HepG2 (cell line): Measurements from ENCODE around the gene ZBTB7B. TPM values are rescaled to one million over a fixed set of nuclear protein-coding genes. Genes with fewer than 3 reads are reported as not detected.
A peak's percentile ranks its signal among the peaks of the same experiment; 100 is the strongest.

Source experiments
- ADNP ChIP-seq: sonication (generic); formaldehyde crosslinking; IDR thresholded peaks from 2 replicates; pipeline ENCODE4 v1.4.0; 2020; ENCODE audit warnings: missing genetic modification reagents
- FOXA1 ChIP-seq, 2 experiments: fragments of 450-650 bp in 1 of 2; sonication (generic) in 1 of 2; formaldehyde crosslinking in 1 of 2; IDR thresholded peaks; 2 replicates each; pipeline versions ENCODE4 v1.4.0 to v1.6.1; 2016 to 2020; ENCODE audit warnings: missing genetic modification reagents in 1 of 2
- HES4 ChIP-seq: sonication (generic); formaldehyde crosslinking; IDR thresholded peaks from 2 replicates; pipeline ENCODE4 v1.9.0; 2021; ENCODE audit warnings: mild to moderate bottlenecking, missing genetic modification reagents, borderline replicate concordance
- HNRNPK ChIP-seq: fragments of 200-400 bp; formaldehyde crosslinking; IDR thresholded peaks from 2 replicates; pipeline ENCODE4 v1.6.1; 2018; ENCODE audit warnings: low read length, low read depth, moderate library complexity, mild to moderate bottlenecking; ENCODE audit not compliant: poor library complexity, severe bottlenecking
- HOXA3 ChIP-seq: sonication (generic); formaldehyde crosslinking; IDR thresholded peaks from 2 replicates; pipeline ENCODE4 v1.5.0; 2020; ENCODE audit warnings: missing genetic modification reagents
- MXI1 ChIP-seq: IDR thresholded peaks from 3 replicates; pipeline ENCODE4 v1.6.1; 2012; ENCODE audit warnings: low read depth, low read length, inconsistent platforms, borderline replicate concordance
- NFATC3 ChIP-seq: sonication (generic); formaldehyde crosslinking; IDR thresholded peaks from 2 replicates; pipeline ENCODE4 v1.5.1; 2020; ENCODE audit warnings: mild to moderate bottlenecking, missing genetic modification reagents
- SAP130 ChIP-seq: IDR thresholded peaks from 2 replicates; pipeline ENCODE4 v1.6.1; 2016; ENCODE audit warnings: low read depth
- SMARCE1 ChIP-seq: fragments of 450-650 bp; IDR thresholded peaks from 2 replicates; pipeline ENCODE4 v1.6.1; 2017; ENCODE audit warnings: borderline replicate concordance
- ZNF382 ChIP-seq: sonication (generic); formaldehyde crosslinking; IDR thresholded peaks from 2 replicates; pipeline ENCODE4 v1.5.0; 2020; ENCODE audit warnings: missing genetic modification reagents, mild to moderate bottlenecking, borderline replicate concordance
- ZNF674 ChIP-seq: sonication (generic); formaldehyde crosslinking; IDR thresholded peaks from 2 replicates; pipeline ENCODE4 v1.5.0; 2020; ENCODE audit warnings: low read depth, mild to moderate bottlenecking, missing genetic modification reagents
- ZNF75D ChIP-seq: sonication (generic); formaldehyde crosslinking; IDR thresholded peaks from 2 replicates; pipeline ENCODE4 v1.8.1; 2023; ENCODE audit warnings: missing genetic modification reagents, mild to moderate bottlenecking, borderline replicate concordance
- ZNF777 ChIP-seq: sonication (generic); formaldehyde crosslinking; IDR thresholded peaks from 2 replicates; pipeline ENCODE4 v1.4.0; 2020; ENCODE audit warnings: missing genetic modification reagents
- polyA plus RNA-seq, 8 experiments: library from polyadenylated mRNA; depleted of rRNA in 3 of 8; stranded (reverse) in 7 of 8; unstranded in 1 of 8; fragments of >200 nt; fragmentation: Illumina TruSeq in 4 of 8; extraction: Trizol in 4 of 8; gene quantifications; 2 replicates each; pipeline versions ENCODE4 v1.2.1 to v1.2.3, GENCODE V29; 2011 to 2016; ENCODE audit warnings: low read depth in 4 of 8, missing spikeins in 1 of 8, mixed read lengths in 1 of 8; ENCODE audit not compliant: insufficient read depth in 1 of 8
- total RNA-seq, 5 experiments: library from RNA; depleted of rRNA; stranded (reverse); fragments of >200 nt; fragmentation: Illumina TruSeq; extraction: Trizol; gene quantifications; 2 replicates each; pipeline ENCODE4 v1.2.3, GENCODE V29; 2016; ENCODE audit warnings: low read depth in 1 of 5
- TF ChIP-seq, protein P1 (sequence below): sonication (generic); formaldehyde crosslinking; IDR thresholded peaks from 2 replicates; pipeline ENCODE4 v1.4.0; 2020; ENCODE audit warnings: low read depth, missing genetic modification reagents
- TF ChIP-seq, protein P2 (sequence below): sonication (generic); formaldehyde crosslinking; IDR thresholded peaks from 2 replicates; pipeline ENCODE4 v1.4.0; 2020; ENCODE audit warnings: mild to moderate bottlenecking, missing genetic modification reagents
- TF ChIP-seq, protein P3 (sequence below): sonication (generic); formaldehyde crosslinking; IDR thresholded peaks from 2 replicates; pipeline ENCODE4 v1.5.0; 2020; ENCODE audit warnings: missing genetic modification reagents
- TF ChIP-seq, protein P4 (sequence below): sonication (generic); formaldehyde crosslinking; IDR thresholded peaks from 2 replicates; pipeline ENCODE4 v1.9.0; 2021; ENCODE audit warnings: missing genetic modification reagents, mild to moderate bottlenecking, borderline replicate concordance
- TF ChIP-seq, protein P5 (sequence below): fragments of 450-650 bp; IDR thresholded peaks from 2 replicates; pipeline ENCODE4 v1.6.1; 2016

ZBTB7B gene
- total and polyA plus RNA-seq, 2 of the 13 experiments (the other 11 are each of a cell fraction or from before 2014, with no cell fraction given) = 15.5 to 17.5 TPM

DNA sequence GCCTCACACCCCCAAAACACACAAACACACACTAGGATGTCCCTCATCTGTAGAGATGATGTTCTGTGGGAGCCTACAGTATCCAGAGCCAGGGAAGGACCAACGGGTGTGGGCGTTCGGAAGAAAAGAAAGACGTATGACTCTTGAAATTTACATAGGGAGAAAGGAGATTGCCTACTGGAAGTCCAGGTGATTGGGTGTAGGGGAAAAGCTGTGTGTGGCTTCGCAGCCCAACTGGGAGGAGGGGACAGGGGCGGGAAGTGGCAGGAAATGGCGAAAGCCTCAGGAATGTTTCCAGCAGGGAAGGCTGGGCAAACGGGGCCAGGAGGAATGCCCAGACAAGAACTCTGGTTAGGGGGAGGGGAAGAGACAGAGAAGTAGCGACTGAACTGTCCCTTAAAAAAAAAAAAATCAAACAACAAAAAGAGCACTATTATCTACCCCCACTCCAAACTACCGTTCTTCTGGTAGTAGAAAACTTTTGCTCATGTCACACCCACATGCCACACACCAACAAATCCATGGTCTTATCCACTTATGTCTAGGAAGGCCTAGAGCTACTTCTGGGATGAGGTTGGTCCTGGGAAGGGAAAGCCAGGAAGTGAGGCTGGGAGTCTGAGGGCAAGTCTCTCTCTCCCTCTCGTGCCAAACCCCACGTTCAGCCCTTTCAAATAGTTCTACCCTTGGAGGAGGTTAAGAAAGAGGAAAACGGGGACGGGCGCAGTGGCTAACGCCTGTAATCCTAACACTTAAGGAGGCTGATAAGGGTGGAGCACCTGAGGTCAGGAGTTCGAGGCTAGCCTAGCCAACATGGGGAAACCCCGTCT, 29.9 kb upstream of the ZBTB7B start (continued):
- TF ChIP-seq, protein P1, sequence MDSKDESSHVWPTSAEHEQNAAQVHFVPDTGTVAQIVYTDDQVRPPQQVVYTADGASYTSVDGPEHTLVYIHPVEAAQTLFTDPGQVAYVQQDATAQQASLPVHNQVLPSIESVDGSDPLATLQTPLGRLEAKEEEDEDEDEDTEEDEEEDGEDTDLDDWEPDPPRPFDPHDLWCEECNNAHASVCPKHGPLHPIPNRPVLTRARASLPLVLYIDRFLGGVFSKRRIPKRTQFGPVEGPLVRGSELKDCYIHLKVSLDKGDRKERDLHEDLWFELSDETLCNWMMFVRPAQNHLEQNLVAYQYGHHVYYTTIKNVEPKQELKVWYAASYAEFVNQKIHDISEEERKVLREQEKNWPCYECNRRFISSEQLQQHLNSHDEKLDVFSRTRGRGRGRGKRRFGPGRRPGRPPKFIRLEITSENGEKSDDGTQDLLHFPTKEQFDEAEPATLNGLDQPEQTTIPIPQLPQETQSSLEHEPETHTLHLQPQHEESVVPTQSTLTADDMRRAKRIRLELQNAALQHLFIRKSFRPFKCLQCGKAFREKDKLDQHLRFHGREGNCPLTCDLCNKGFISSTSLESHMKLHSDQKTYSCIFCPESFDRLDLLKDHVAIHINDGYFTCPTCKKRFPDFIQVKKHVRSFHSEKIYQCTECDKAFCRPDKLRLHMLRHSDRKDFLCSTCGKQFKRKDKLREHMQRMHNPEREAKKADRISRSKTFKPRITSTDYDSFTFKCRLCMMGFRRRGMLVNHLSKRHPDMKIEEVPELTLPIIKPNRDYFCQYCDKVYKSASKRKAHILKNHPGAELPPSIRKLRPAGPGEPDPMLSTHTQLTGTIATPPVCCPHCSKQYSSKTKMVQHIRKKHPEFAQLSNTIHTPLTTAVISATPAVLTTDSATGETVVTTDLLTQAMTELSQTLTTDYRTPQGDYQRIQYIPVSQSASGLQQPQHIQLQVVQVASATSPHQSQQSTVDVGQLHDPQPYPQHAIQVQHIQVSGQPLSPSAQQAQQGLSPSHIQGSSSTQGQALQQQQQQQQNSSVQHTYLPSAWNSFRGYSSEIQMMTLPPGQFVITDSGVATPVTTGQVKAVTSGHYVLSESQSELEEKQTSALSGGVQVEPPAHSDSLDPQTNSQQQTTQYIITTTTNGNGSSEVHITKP (CRISPR knock-in tag) = peak; percentile 84
- TF ChIP-seq ZNF674 (CRISPR knock-in tag) (no peak), HOXA3 (CRISPR knock-in tag) (peak; percentile 80), ADNP (CRISPR knock-in tag) (no peak), ZNF777 (CRISPR knock-in tag) (no peak), ZNF75D (CRISPR knock-in tag) (no peak), HNRNPK (no peak), NFATC3 (no peak), SMARCE1 (no peak), ZNF382 (CRISPR knock-in tag) (no peak), MXI1 (no peak; the same call in 2 of the 3 replicates), FOXA1 (IDR thresholded peaks at IDR 0.05) (no peak), FOXA1 (CRISPR knock-in tag; IDR thresholded peaks at IDR 0.05) (peak; percentile 3; the same call in 1 of the 2 replicates), SAP130 (peak; percentile 90), HES4 (CRISPR knock-in tag) (no peak)
- TF ChIP-seq, protein P2, sequence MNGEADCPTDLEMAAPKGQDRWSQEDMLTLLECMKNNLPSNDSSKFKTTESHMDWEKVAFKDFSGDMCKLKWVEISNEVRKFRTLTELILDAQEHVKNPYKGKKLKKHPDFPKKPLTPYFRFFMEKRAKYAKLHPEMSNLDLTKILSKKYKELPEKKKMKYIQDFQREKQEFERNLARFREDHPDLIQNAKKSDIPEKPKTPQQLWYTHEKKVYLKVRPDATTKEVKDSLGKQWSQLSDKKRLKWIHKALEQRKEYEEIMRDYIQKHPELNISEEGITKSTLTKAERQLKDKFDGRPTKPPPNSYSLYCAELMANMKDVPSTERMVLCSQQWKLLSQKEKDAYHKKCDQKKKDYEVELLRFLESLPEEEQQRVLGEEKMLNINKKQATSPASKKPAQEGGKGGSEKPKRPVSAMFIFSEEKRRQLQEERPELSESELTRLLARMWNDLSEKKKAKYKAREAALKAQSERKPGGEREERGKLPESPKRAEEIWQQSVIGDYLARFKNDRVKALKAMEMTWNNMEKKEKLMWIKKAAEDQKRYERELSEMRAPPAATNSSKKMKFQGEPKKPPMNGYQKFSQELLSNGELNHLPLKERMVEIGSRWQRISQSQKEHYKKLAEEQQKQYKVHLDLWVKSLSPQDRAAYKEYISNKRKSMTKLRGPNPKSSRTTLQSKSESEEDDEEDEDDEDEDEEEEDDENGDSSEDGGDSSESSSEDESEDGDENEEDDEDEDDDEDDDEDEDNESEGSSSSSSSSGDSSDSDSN = peak; percentile 56; the same call in 1 of the 2 replicates
- TF ChIP-seq, protein P3, sequence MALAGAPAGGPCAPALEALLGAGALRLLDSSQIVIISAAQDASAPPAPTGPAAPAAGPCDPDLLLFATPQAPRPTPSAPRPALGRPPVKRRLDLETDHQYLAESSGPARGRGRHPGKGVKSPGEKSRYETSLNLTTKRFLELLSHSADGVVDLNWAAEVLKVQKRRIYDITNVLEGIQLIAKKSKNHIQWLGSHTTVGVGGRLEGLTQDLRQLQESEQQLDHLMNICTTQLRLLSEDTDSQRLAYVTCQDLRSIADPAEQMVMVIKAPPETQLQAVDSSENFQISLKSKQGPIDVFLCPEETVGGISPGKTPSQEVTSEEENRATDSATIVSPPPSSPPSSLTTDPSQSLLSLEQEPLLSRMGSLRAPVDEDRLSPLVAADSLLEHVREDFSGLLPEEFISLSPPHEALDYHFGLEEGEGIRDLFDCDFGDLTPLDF = peak; percentile 69
- TF ChIP-seq, protein P4, sequence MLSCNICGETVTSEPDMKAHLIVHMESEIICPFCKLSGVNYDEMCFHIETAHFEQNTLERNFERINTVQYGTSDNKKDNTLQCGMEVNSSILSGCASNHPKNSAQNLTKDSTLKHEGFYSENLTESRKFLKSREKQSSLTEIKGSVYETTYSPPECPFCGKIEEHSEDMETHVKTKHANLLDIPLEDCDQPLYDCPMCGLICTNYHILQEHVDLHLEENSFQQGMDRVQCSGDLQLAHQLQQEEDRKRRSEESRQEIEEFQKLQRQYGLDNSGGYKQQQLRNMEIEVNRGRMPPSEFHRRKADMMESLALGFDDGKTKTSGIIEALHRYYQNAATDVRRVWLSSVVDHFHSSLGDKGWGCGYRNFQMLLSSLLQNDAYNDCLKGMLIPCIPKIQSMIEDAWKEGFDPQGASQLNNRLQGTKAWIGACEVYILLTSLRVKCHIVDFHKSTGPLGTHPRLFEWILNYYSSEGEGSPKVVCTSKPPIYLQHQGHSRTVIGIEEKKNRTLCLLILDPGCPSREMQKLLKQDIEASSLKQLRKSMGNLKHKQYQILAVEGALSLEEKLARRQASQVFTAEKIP (CRISPR knock-in tag) = no peak
- TF ChIP-seq, protein P5, sequence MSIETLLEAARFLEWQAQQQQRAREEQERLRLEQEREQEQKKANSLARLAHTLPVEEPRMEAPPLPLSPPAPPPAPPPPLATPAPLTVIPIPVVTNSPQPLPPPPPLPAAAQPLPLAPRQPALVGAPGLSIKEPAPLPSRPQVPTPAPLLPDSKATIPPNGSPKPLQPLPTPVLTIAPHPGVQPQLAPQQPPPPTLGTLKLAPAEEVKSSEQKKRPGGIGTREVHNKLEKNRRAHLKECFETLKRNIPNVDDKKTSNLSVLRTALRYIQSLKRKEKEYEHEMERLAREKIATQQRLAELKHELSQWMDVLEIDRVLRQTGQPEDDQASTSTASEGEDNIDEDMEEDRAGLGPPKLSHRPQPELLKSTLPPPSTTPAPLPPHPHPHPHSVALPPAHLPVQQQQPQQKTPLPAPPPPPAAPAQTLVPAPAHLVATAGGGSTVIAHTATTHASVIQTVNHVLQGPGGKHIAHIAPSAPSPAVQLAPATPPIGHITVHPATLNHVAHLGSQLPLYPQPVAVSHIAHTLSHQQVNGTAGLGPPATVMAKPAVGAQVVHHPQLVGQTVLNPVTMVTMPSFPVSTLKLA = no peak
